ENCODE data around the gene GREM2.

DNA sequence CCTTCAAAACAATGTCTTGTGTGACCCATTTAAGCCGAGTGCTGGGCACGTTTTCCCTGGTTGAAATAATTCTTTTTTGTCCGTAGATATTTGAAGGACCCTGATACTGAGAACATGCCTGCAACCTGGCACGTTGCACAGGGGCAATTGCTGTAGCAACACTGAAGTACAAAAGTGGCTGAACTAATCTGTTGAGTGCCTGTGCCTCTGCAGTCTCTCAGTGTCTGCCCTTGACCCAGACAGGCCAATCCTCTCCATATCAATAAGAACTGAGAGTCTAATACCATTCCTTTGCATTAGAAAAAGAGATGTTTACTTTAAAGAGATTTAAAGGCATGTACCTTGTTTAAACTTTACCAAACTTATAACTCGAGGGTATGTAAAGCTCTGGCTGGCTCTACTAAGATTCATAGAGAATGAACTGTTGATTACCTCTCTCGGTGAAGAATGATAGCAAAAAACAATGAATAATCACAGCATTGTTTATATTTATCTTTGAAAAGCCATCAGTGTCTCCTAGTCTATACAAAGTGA is 2.4 kb downstream of the GREM2 start:
- TF ChIP-seq POLR2AphosphoS5 (IDR thresholded peaks at IDR 0.05) = no peak
- TF ChIP-seq, protein P1, sequence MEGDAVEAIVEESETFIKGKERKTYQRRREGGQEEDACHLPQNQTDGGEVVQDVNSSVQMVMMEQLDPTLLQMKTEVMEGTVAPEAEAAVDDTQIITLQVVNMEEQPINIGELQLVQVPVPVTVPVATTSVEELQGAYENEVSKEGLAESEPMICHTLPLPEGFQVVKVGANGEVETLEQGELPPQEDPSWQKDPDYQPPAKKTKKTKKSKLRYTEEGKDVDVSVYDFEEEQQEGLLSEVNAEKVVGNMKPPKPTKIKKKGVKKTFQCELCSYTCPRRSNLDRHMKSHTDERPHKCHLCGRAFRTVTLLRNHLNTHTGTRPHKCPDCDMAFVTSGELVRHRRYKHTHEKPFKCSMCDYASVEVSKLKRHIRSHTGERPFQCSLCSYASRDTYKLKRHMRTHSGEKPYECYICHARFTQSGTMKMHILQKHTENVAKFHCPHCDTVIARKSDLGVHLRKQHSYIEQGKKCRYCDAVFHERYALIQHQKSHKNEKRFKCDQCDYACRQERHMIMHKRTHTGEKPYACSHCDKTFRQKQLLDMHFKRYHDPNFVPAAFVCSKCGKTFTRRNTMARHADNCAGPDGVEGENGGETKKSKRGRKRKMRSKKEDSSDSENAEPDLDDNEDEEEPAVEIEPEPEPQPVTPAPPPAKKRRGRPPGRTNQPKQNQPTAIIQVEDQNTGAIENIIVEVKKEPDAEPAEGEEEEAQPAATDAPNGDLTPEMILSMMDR (IDR thresholded peaks at IDR 0.05) = no peak

Measured in prostate gland (tissue), 2 donors.